B cell (primary cell): Measurements from ENCODE around the gene PARD3. TPM values are rescaled to one million over a fixed set of nuclear protein-coding genes. Genes with fewer than 3 reads are reported as not detected.

ENCODE experiments used
- ATAC-seq: fragments of 200-7000 bp; cut with Tn5 transposase; one replicate; pipeline ENCODE4 v1.10.0; 2021; ENCODE audit warnings: low read depth, mild to moderate bottlenecking, moderate number of reproducible peaks, moderate library complexity
- CTCF ChIA-PET: fragments of 350-600 bp; sonication (Branson Sonifier 250); formaldehyde crosslinking; loops from one replicate; lab custom pipeline; 2021; ENCODE audit warnings: antibody characterized with exemption, inconsistent platforms; lab: Charles Lee
- POLR2A ChIA-PET: fragments of 350-600 bp; sonication (Branson Sonifier 250); formaldehyde crosslinking; loops from one replicate; lab custom pipeline; 2021; ENCODE audit warnings: antibody characterized with exemption; lab: Charles Lee
- DNase-seq: peaks from one replicate; pipeline ENCODE4 v3.0.0; 2013
- H2AFZ ChIP-seq: 2 replicates; pipeline ENCODE4 v1.6.1; 2012; ENCODE audit warnings: mild to moderate bottlenecking, low read depth, low read length; ENCODE audit not compliant: insufficient read depth, poor library complexity, severe bottlenecking
- H3K27ac ChIP-seq, 2 donors: 1 replicate in 1 of 2; 2 replicates in 1 of 2; pipeline ENCODE4 v1.5.1; 2012 to 2013; ENCODE audit warnings: low read length in 2 of 2, mild to moderate bottlenecking in 2 of 2, moderate library complexity in 1 of 2
- H3K27me3 ChIP-seq, 4 experiments: fragments of 200-600 bp in 1 of 4; sonication (generic) in 1 of 4; replicated peaks in 1 of 4; 1 replicate in 2 of 4; 2 replicates in 2 of 4; pipeline versions ENCODE4 v1.6.1 to v1.7.0; 2013 to 2016; ENCODE audit warnings: low read length in 3 of 4, mild to moderate bottlenecking in 2 of 4, mixed read lengths in 1 of 4, moderate library complexity in 1 of 4; ENCODE audit not compliant: insufficient read depth in 4 of 4, control insufficient read depth in 3 of 4; ENCODE audit errors: control extremely low read depth in 1 of 4
- H3K36me3 ChIP-seq, 2 experiments: replicated peaks in 1 of 2; 1 replicate in 1 of 2; 2 replicates in 1 of 2; pipeline versions ENCODE4 v1.6.1 to v1.7.1; 2013; ENCODE audit warnings: low read length in 1 of 2; ENCODE audit not compliant: insufficient read depth in 2 of 2, control insufficient read depth in 1 of 2; ENCODE audit errors: control extremely low read depth in 1 of 2, extremely low read depth in 1 of 2
- H3K4me1 ChIP-seq, 2 donors: fragments of 200-600 bp in 1 of 2; sonication (generic) in 1 of 2; 1 replicate in 1 of 2; 2 replicates in 1 of 2; pipeline versions ENCODE4 v1.5.1 to v1.6.1; 2013 to 2017; ENCODE audit warnings: low read length in 2 of 2; ENCODE audit not compliant: control insufficient read depth in 2 of 2, insufficient read depth in 2 of 2
- H3K4me2 ChIP-seq: replicated peaks from 2 replicates; pipeline ENCODE3; 2012; ENCODE audit warnings: mild to moderate bottlenecking, low read depth, low read length; ENCODE audit not compliant: poor library complexity, severe bottlenecking
- H3K4me3 ChIP-seq, 5 experiments: fragments of 200-600 bp in 1 of 5; sonication (generic) in 1 of 5; 1 replicate in 3 of 5; 2 replicates in 2 of 5; pipeline versions ENCODE4 v1.5.1 to v1.7.0; 2011 to 2016; ENCODE audit warnings: low read length in 4 of 5, mild to moderate bottlenecking in 4 of 5, low read depth in 2 of 5, control low read depth in 1 of 5, moderate library complexity in 1 of 5; ENCODE audit not compliant: insufficient read depth in 1 of 5; ENCODE audit errors: control extremely low read depth in 1 of 5, extremely low read depth in 1 of 5
- H3K79me2 ChIP-seq: fragments of 200-600 bp; sonication (generic); one replicate; pipeline ENCODE4 v1.6.0; 2016; ENCODE audit warnings: low read length; ENCODE audit not compliant: control insufficient read depth, insufficient read depth
- H3K9ac ChIP-seq: fragments of 200-600 bp; sonication (generic); 2 replicates; pipeline ENCODE4 v1.6.1; 2017; ENCODE audit warnings: mild to moderate bottlenecking, low read length, moderate library complexity
- H3K9me3 ChIP-seq, 3 donors: one replicate each; pipeline versions ENCODE4 v1.6.1 to v1.7.1; 2013; ENCODE audit warnings: low read length in 2 of 3; ENCODE audit not compliant: control insufficient read depth in 2 of 3, insufficient read depth in 1 of 3; ENCODE audit errors: control extremely low read depth in 1 of 3
- H4K20me1 ChIP-seq: 2 replicates; pipeline ENCODE4 v1.6.0; 2012; ENCODE audit warnings: mild to moderate bottlenecking, low read length; ENCODE audit not compliant: insufficient read depth, control insufficient read depth, poor library complexity, severe bottlenecking
- H3K27ac Mint-ChIP-seq: one replicate; pipeline ENCODE4 v1.8.0; 2021; ENCODE audit warnings: mixed read lengths
- H3K27me3 Mint-ChIP-seq: one replicate; pipeline ENCODE4 v1.8.0; 2021; ENCODE audit warnings: mixed read lengths
- H3K4me1 Mint-ChIP-seq: one replicate; pipeline ENCODE4 v1.8.0; 2021; ENCODE audit warnings: mixed read lengths
- H3K4me3 Mint-ChIP-seq: one replicate; pipeline ENCODE4 v1.8.0; 2021; ENCODE audit warnings: mixed read lengths
- H3K9me3 Mint-ChIP-seq: one replicate; pipeline ENCODE4 v1.8.0; 2022; ENCODE audit warnings: mixed read lengths; ENCODE audit not compliant: insufficient read depth
- EZH2 ChIP-seq: IDR thresholded peaks from 2 replicates; pipeline ENCODE4 v1.6.1; 2012; ENCODE audit warnings: borderline replicate concordance, low read depth, mild to moderate bottlenecking, moderate library complexity, low read length; ENCODE audit not compliant: insufficient read depth, poor library complexity, severe bottlenecking
- WGBS: methylation state at CpG from one replicate; pipeline ENCODE4 v1.1.5; 2013; ENCODE audit warnings: missing lambda C conversion rate; ENCODE audit not compliant: insufficient coverage; 5-methylcytosine and 5-hydroxymethylcytosine counted together
- intact Hi-C: fragments of 100-400 bp; cut with micrococcal nuclease; formaldehyde crosslinking; loops from one replicate; pipeline ENCODE4 v1.10.0; 2022
- polyA plus RNA-seq: library from polyadenylated mRNA; depleted of rRNA; stranded (reverse); fragments of >200 nt; gene quantifications from 2 replicates; pipeline ENCODE4 v1.2.3, GENCODE V29; 2012
- total RNA-seq, 2 donors: library from RNA; stranded (reverse); fragments of 120-200 nt in 1 of 2; gene quantifications; 1 replicate in 1 of 2; 2 replicates in 1 of 2; pipeline versions ENCODE4 v1.2.3 to v1.2.4, GENCODE V29; 2013 to 2022
- TF ChIP-seq, protein P1 (sequence below): fragments of 200-600 bp; IDR thresholded peaks from one replicate; pipeline ENCODE4 v1.8.0; 2022; ENCODE audit warnings: antibody characterized with exemption, mild to moderate bottlenecking

The PARD3 gene
- total and polyA plus RNA-seq, 2 donors (not counting 1 experiment from before 2014, with no cell fraction given): not detected

GRCh38 chr10:34503704-34504103, 311.4 kb downstream of the PARD3 start:
- no peaks in the 10 kb centered on the region for H3K9me3 Mint-ChIP-seq
- no peaks in the 10 kb centered on the region for H4K20me1 ChIP-seq

DNA sequence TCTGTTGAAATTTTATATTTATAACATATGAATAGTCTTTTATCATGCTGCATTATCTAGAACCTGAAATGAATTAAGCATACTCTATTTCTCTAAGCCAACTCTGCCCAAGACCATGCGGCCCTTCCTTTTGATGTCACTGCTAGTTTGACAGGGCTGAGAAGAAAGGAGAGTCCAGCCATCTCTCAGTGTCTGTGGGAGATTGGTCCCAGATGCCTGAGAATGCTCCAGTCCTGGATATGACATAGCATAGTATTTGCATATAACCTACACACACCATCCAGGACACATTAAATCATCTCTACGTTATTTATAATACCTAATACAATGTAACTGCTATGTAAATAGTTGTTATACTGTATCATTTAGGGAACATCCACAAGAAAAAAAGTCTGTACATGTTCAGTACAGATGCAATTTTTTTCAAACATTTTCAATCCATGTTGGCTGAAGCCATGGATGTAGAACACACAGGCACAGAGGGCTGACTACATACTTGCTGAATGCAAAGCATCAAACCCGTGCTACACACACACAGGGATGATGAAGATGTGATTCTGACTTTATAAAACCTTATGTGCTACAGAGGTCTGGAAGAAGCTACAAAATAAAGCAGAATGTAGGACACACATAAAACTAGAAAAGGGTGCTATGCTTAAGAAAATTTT, 315.4 kb downstream of the PARD3 start:
- Mint-ChIP-seq H3K4me3 (no peak overlapping the region), H3K27me3 (no peaks in the 10 kb centered on the region), H3K27ac (no peak overlapping the region), H3K4me1 (no peaks in the 10 kb centered on the region), H3K9me3 (no peaks in the 10 kb centered on the region)
- Histone ChIP-seq H3K9ac (no peak overlapping the region), H3K27ac (no peak overlapping the region), H4K20me1 (no peaks in the 10 kb centered on the region), H3K4me1 (no peaks in the 10 kb centered on the region), H3K27me3 (no peaks in the 10 kb centered on the region), H3K36me3 (no peaks in the 10 kb centered on the region), H3K4me3 (no peak overlapping the region), H2AFZ (no peak overlapping the region), H3K79me2 (no peaks in the 10 kb centered on the region), H3K9me3 (no peaks in the 10 kb centered on the region), H3K4me2 (no peak overlapping the region)
- intact Hi-C loops: no loop called here
- ATAC-seq (no peak), DNase-seq (no peak)
- POLR2A ChIA-PET: no interaction called here
- CTCF ChIA-PET: no interaction called here
- TF ChIP-seq, protein P1, sequence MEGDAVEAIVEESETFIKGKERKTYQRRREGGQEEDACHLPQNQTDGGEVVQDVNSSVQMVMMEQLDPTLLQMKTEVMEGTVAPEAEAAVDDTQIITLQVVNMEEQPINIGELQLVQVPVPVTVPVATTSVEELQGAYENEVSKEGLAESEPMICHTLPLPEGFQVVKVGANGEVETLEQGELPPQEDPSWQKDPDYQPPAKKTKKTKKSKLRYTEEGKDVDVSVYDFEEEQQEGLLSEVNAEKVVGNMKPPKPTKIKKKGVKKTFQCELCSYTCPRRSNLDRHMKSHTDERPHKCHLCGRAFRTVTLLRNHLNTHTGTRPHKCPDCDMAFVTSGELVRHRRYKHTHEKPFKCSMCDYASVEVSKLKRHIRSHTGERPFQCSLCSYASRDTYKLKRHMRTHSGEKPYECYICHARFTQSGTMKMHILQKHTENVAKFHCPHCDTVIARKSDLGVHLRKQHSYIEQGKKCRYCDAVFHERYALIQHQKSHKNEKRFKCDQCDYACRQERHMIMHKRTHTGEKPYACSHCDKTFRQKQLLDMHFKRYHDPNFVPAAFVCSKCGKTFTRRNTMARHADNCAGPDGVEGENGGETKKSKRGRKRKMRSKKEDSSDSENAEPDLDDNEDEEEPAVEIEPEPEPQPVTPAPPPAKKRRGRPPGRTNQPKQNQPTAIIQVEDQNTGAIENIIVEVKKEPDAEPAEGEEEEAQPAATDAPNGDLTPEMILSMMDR: no peak
- no peak for TF ChIP-seq EZH2
- WGBS: no CpG with 5 or more reads among the region's 3 CpGs

More at GRCh38 chr10:34503704-34504103, 311.4 kb downstream of the PARD3 start:
- no peaks in the 10 kb centered on the region for H3K27me3 Mint-ChIP-seq
- no peaks in the 10 kb centered on the region for H3K4me1 Mint-ChIP-seq
- ChIA-PET CTCF (no interaction called here), POLR2A (no interaction called here)
- Histone ChIP-seq H3K9me3 (no peaks in the 10 kb centered on the region), H3K79me2 (no peaks in the 10 kb centered on the region), H3K27me3 (no peaks in the 10 kb centered on the region), H2AFZ (no peak overlapping the region), H3K4me1 (no peaks in the 10 kb centered on the region), H3K36me3 (no peaks in the 10 kb centered on the region), H3K9ac (no peak overlapping the region), H3K4me3 (no peak overlapping the region), H3K27ac (no peak overlapping the region), H3K4me2 (no peak overlapping the region)
- no peak for TF ChIP-seq EZH2
- TF ChIP-seq, protein P1: no peak
- DNase-seq (no peak), ATAC-seq (no peak)
- H3K27ac Mint-ChIP-seq: no peak overlapping the region
- H3K4me3 Mint-ChIP-seq: no peak overlapping the region
- WGBS: 100% methylated on average over 1 of the region's 2 CpGs
- intact Hi-C loops: no loop called here
